DOHH2 (cell line): ENCODE measurements around the gene NOD2.

ENCODE experiments used
- H3F3A ChIP-seq: fragments of 200-600 bp; sonication (generic), shearing (Covaris generic); 2 replicates; pipeline ENCODE4 v1.6.0; 2016; ENCODE audit warnings: antibody characterized with exemption, mild to moderate bottlenecking; ENCODE audit not compliant: control insufficient read depth, insufficient read depth
- H3K27ac ChIP-seq: fragments of 200-600 bp; sonication (generic); 2 replicates; pipeline ENCODE4 v1.5.1; 2014; ENCODE audit warnings: low read depth, mild to moderate bottlenecking, low read length, moderate library complexity
- H3K27me3 ChIP-seq: fragments of 200-600 bp; sonication (generic); 2 replicates; pipeline ENCODE4 v1.6.1; 2014; ENCODE audit warnings: mild to moderate bottlenecking, low read length, mixed read lengths; ENCODE audit not compliant: control insufficient read depth
- H3K36me3 ChIP-seq: fragments of 200-600 bp; sonication (generic); 2 replicates; pipeline ENCODE4 v1.6.1; 2014; ENCODE audit warnings: mild to moderate bottlenecking, low read length, moderate library complexity, mixed read lengths; ENCODE audit not compliant: control insufficient read depth
- H3K4me1 ChIP-seq: fragments of 200-600 bp; sonication (generic); 2 replicates; pipeline ENCODE4 v1.6.1; 2014; ENCODE audit warnings: mild to moderate bottlenecking, low read length, mixed read lengths; ENCODE audit not compliant: control insufficient read depth
- H3K4me2 ChIP-seq: fragments of 200-600 bp; sonication (generic); 2 replicates; pipeline ENCODE4 v1.6.0; 2014; ENCODE audit warnings: mild to moderate bottlenecking, low read length, moderate library complexity
- H3K4me3 ChIP-seq: fragments of 200-600 bp; sonication (generic); 2 replicates; pipeline ENCODE4 v1.5.1; 2014; ENCODE audit warnings: mild to moderate bottlenecking, low read length, mixed read lengths
- H3K79me2 ChIP-seq: fragments of 200-600 bp; sonication (generic); 2 replicates; pipeline ENCODE4 v1.6.1; 2014; ENCODE audit warnings: mild to moderate bottlenecking, low read length, mixed read lengths; ENCODE audit not compliant: control insufficient read depth
- H3K9me2 ChIP-seq: fragments of 200-600 bp; sonication (generic); replicated peaks from 2 replicates; pipeline ENCODE4 v1.6.1; 2014; ENCODE audit warnings: mild to moderate bottlenecking, low read length, mixed read lengths; ENCODE audit not compliant: control insufficient read depth
- H3K9me3 ChIP-seq: fragments of 200-600 bp; sonication (generic); 2 replicates; pipeline ENCODE4 v1.6.1; 2014; ENCODE audit warnings: antibody characterized with exemption, low read length, mixed read lengths; ENCODE audit not compliant: control insufficient read depth, insufficient read depth
- H4K20me1 ChIP-seq: fragments of 200-600 bp; sonication (generic); 2 replicates; pipeline ENCODE4 v1.6.0; 2014; ENCODE audit warnings: low read depth, mild to moderate bottlenecking, antibody characterized with exemption, low read length, moderate library complexity; ENCODE audit not compliant: control insufficient read depth, insufficient read depth
- CTCF ChIP-seq: fragments of 200-600 bp; sonication (generic); IDR thresholded peaks from one replicate; pipeline ENCODE4 v1.5.1; 2014; ENCODE audit warnings: antibody characterized with exemption, mild to moderate bottlenecking, low read depth, low read length; ENCODE audit not compliant: poor library complexity, severe bottlenecking
- EZH2phosphoT487 ChIP-seq: fragments of 200-600 bp; sonication (generic); IDR thresholded peaks from 2 replicates; pipeline ENCODE4 v1.6.1; 2017; ENCODE audit warnings: borderline replicate concordance, mild to moderate bottlenecking, antibody characterized with exemption, low read length, moderate library complexity, mixed read lengths

The NOD2 gene

GRCh38 chr16:50736448-50736847 lies 43.0 kb downstream of the NOD2 start:
- TF ChIP-seq CTCF = no peak
- no peak for TF ChIP-seq EZH2phosphoT487
- Histone ChIP-seq H3K9me2 (no peaks in the 10 kb centered on the region), H3K4me1 (peaks cover 6% of the 10 kb centered on the region), H3K4me2 (no peak overlapping the region), H3K27ac (no peak overlapping the region), H4K20me1 (no peaks in the 10 kb centered on the region), H3K36me3 (no peaks in the 10 kb centered on the region), H3K4me3 (no peak overlapping the region), H3K9me3 (no peaks in the 10 kb centered on the region), H3F3A (no peaks in the 10 kb centered on the region), H3K79me2 (no peaks in the 10 kb centered on the region), H3K27me3 (peaks cover 15% of the 10 kb centered on the region; the same call in 1 of the 2 replicates)

GRCh38 chr16:50737420-50737959 lies 44.1 kb downstream of the NOD2 start:
- Histone ChIP-seq H3K9me2 (no peaks in the 10 kb centered on the region), H3K4me3 (no peak overlapping the region), H3F3A (no peaks in the 10 kb centered on the region), H3K79me2 (no peaks in the 10 kb centered on the region), H3K36me3 (no peaks in the 10 kb centered on the region), H3K4me2 (no peak overlapping the region), H3K27me3 (peaks cover 15% of the 10 kb centered on the region; the same call in 1 of the 2 replicates), H3K27ac (no peak overlapping the region), H3K9me3 (no peaks in the 10 kb centered on the region), H3K4me1 (peaks cover 6% of the 10 kb centered on the region), H4K20me1 (no peaks in the 10 kb centered on the region)
- no peak for TF ChIP-seq EZH2phosphoT487
- no peak for TF ChIP-seq CTCF

- Histone ChIP-seq H3K4me2 (no peak overlapping the region), H3K4me1 (peaks cover 18% of the 10 kb centered on the region), H3K9me3 (no peaks in the 10 kb centered on the region), H3K9me2 (no peaks in the 10 kb centered on the region), H3F3A (no peaks in the 10 kb centered on the region), H3K36me3 (no peaks in the 10 kb centered on the region), H3K4me3 (no peak overlapping the region), H4K20me1 (no peaks in the 10 kb centered on the region), H3K27ac (no peak overlapping the region), H3K79me2 (no peaks in the 10 kb centered on the region), H3K27me3 (peaks cover 15% of the 10 kb centered on the region; the same call in 1 of the 2 replicates)
- TF ChIP-seq CTCF (no peak), EZH2phosphoT487 (no peak)
Observed at GRCh38 chr16:50739031-50739430, 45.6 kb downstream of the NOD2 start.
